ACHN (cell line): ENCODE results near the gene ZFP57.

Experiments
- DNase-seq: peaks from one replicate; pipeline ENCODE4 v3.0.0-alpha.2; 2015
- in situ Hi-C: cut with HindIII; loops from 2 replicates; pipeline ENCODE4 v1.10.0; 2017; ENCODE audit warnings: low sequenced_read_pairs, low pct_ligation_motif_present, low pct_unique_long_range_greater_than_20kb

The ZFP57 gene

GRCh38 chr6:29680904-29681303, at the start of gene ZFP57:
ZFP57 (minus strand) TSS chr6:29681152; CDS start chr6:29677003, 4,149 bp downstream.
- DNase-seq = no peak
- in situ Hi-C loops = no loop called here

- DNase-seq = no peak
- in situ Hi-C loops = no loop called here
Measured at GRCh38 chr6:29730575-29731126, 49.7 kb upstream of the ZFP57 start.

GRCh38 chr6:29729774-29730328, 48.9 kb upstream of the ZFP57 start:
- no peak for DNase-seq
- in situ Hi-C loops = no loop called here

GRCh38 chr6:29728875-29729270, 47.9 kb upstream of the ZFP57 start:
- DNase-seq = no peak
- in situ Hi-C loops = no loop called here

- in situ Hi-C loops = no loop called here
- no peak for DNase-seq
Measured at GRCh38 chr6:29728173-29728874, 47.4 kb upstream of the ZFP57 start.

- in situ Hi-C loops = no loop called here
Measured at GRCh38 chr6:29727637-29728036, 46.7 kb upstream of the ZFP57 start.

GRCh38 chr6:29726571-29727194, 45.7 kb upstream of the ZFP57 start:
- DNase-seq = no peak
- in situ Hi-C loops = no loop called here

More at GRCh38 chr6:29727637-29728036, 46.7 kb upstream of the ZFP57 start:
- no peak for DNase-seq

GRCh38 chr6:29726001-29726400, 45.0 kb upstream of the ZFP57 start:
- in situ Hi-C loops = no loop called here
- DNase-seq = no peak

GRCh38 chr6:29724937-29725869, 44.3 kb upstream of the ZFP57 start:
- no peak for DNase-seq
- in situ Hi-C loops = no loop called here

GRCh38 chr6:29723666-29724588, 43.0 kb upstream of the ZFP57 start:
- peak; percentile 5 for DNase-seq
- in situ Hi-C loops = no loop called here

- in situ Hi-C loops = no loop called here
- peak; percentile 87 for DNase-seq
Measured at GRCh38 chr6:29723262-29723665, 42.3 kb upstream of the ZFP57 start, which contains the start of gene HLA-F. HLA-F (plus strand) TSS chr6:29723434; CDS start chr6:29723464, 30 bp downstream.

GRCh38 chr6:29720863-29721262, 39.9 kb upstream of the ZFP57 start:
- no peak for DNase-seq

GRCh38 chr6:29710281-29710941, 29.5 kb upstream of the ZFP57 start:
- DNase-seq = no peak
- in situ Hi-C loops = no loop called here

More at GRCh38 chr6:29720863-29721262, 39.9 kb upstream of the ZFP57 start:
- in situ Hi-C loops = no loop called here

- in situ Hi-C loops = no loop called here
- no peak for DNase-seq
Measured at GRCh38 chr6:29709188-29709587, 28.2 kb upstream of the ZFP57 start.

- in situ Hi-C loops = no loop called here
- DNase-seq = no peak
Measured at GRCh38 chr6:29708432-29709179, 27.7 kb upstream of the ZFP57 start.

GRCh38 chr6:29705389-29706231, 24.7 kb upstream of the ZFP57 start:
- in situ Hi-C loops = no loop called here

More at GRCh38 chr6:29705389-29706231, 24.7 kb upstream of the ZFP57 start:
- peak; percentile 55 for DNase-seq
